HG02678 (cell line): ENCODE data around the gene LIPJ.
A peak's percentile ranks its signal among the peaks of the same experiment; 100 is the strongest.

ENCODE experiments used
- ATAC-seq: cut with Tn5 transposase; IDR thresholded peaks from one replicate; pipeline ENCODE4 v1.9.1; 2021; ENCODE audit warnings: mild to moderate bottlenecking, moderate library complexity; ENCODE audit not compliant: unreplicated experiment

Gene LIPJ

DNA sequence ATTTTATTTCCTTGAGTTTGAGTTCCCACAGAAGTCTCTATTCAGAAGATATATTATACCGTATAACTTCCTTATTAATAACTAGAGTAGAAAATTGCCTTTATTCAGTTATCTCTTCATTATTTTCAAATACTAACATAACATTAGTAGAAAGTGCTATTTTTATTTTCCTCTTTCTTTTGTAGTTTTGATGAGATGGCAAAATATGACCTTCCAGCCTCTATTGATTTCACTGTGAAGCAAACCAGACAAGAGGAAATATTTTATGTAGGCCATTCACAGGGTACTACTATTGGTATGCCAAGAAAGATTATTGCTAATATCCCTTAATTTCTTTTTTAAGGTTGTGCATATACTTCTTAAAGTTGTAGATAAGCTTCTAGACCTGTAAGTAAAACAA, 7.9 kb downstream of the LIPJ start:
- ATAC-seq: no peak

- ATAC-seq: peak; percentile 97
Measured at GRCh38 chr10:88598055-88598454, 11.5 kb downstream of the LIPJ start.

DNA sequence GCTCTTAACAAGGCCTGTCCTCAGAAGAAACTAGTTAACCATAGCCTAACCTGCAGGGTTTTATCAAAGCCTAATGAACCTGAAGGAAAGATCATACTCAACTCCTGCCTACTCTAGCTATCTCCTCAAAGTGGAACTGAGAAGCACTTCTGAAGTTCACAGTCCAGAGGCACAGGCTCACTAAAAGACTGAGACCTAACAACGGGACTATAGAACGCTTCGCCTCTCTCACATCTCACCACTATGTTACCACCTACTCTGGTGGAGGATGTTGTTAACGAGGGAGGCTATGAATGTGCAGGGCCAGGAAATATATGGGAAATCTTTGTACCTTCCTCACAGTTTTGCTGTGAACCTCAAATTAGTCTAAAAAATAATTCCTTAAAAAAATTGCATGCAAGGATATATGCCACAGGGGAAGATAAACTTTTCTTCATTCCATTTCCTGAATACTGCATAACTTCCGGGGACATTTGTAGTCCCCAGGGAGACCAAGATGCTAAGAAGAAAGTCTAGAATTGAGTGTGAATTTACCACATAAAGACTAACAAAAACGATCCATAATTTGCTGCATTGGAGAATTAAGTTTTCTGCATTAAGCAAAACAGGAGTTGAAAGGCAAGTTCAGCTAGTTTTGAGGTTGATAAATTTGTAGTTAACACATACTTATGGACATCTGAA, 21.6 kb downstream of the LIPJ start:
- ATAC-seq: peak; percentile 63

- ATAC-seq: no peak
Measured at GRCh38 chr10:88608780-88609179, 22.2 kb downstream of the LIPJ start.

DNA sequence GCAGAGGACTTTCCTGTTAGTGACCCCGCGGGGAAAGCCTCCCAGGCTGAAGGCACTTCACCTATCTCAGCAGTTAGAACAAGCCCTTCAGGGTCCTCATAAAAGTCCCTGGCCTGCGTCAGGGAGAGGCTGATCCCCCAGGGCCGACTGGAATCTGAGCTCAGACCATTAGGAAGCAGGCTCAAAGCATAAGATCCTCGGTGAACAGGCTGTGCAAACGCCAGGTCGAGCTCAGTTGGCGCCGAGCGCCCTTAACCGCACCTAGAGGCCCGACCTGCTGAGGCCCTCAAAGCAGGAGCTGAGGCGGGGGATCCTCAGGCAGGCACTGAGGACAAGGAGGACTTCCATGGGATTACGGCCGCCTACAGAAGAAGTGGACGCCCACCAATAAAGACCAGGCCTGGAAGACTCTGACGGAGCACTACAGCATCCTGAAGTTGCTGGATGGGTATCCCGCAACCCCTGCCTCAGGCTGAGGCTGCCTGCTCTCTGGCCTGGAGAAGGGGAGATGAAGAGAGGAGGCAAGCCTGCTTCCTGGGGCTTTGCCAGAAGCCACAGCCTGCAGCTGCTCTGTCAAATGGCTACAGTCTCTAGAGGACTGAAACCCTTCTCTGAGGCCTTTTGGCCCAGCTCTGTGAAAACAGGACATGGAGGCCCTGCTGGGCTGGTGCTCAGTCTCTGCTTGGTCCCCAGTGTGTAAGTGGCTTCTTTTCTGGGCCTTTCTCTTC, 29.9 kb downstream of the LIPJ start:
- no peak for ATAC-seq

DNA sequence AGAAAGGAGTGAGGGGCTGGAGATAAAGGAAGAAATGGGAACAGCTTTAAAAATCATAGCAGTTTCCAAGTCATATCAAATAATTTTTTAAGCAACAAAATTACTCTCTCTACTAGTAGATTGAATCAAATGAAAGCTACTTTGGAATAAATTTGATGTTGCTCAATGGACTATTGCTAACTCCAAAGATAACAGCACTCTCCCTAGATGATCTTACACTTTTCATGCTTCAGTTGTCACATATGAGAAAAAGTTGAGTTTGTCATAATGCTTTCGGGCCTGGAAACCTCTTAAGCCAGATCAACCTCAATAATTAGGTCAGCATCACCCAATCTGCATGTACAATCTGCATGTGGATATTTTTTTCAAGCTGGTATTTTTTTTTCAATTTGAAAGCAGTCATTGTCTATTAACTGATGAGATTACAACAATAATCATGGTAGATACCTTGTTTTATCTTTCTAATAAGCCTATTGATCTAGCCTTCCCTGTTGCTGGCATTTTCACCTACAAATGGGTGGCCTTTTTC, 31.3 kb downstream of the LIPJ start:
- no peak for ATAC-seq

GRCh38 chr10:88618496-88618895, 31.9 kb downstream of the LIPJ start:
- no peak for ATAC-seq

GRCh38 chr10:88620441-88620840, 33.9 kb downstream of the LIPJ start:
- no peak for ATAC-seq

- no peak for ATAC-seq
Measured at GRCh38 chr10:88623835-88624234, 37.3 kb downstream of the LIPJ start.

- no peak for ATAC-seq
Measured at GRCh38 chr10:88624840-88625239, 38.3 kb downstream of the LIPJ start.

- ATAC-seq: no peak
Measured at GRCh38 chr10:88640186-88640585, 53.6 kb downstream of the LIPJ start.

DNA sequence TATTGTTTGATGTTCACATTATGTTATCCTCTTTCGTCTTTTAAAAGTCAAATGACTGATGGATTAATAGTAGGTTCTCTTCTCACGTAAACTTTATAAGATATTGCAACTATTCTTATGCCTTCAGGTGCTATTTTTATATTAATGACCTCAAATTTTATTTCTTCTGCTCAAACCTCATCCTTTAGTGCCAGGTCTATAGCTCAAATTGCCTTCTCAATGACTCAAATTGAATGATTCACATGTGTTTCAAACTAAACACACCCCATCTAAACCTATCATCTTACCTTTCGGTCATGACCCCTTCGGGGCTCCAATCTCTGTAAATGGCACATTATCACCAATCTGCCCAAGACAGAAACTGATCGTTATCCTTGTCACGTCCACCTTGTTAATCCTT, 55.6 kb downstream of the LIPJ start:
- ATAC-seq: no peak

DNA sequence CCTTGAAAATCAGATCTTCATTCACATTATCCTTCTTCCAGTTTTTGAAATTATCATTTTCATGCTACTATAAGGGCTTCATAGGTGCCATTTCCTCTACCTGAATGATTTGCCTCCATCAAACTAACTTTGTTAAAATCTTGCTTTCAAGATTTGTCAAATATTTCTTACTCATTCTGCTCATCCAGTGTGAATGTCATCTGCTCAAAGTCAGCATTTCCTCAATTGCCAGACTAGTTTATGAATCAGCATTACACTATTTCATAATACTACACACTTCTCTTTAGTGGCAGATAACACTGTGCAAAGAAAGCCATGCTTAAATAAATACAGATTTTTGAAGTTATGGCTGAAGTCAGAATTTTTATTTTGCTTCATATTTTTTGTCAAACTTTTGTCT, 56.4 kb downstream of the LIPJ start:
- no peak for ATAC-seq

DNA sequence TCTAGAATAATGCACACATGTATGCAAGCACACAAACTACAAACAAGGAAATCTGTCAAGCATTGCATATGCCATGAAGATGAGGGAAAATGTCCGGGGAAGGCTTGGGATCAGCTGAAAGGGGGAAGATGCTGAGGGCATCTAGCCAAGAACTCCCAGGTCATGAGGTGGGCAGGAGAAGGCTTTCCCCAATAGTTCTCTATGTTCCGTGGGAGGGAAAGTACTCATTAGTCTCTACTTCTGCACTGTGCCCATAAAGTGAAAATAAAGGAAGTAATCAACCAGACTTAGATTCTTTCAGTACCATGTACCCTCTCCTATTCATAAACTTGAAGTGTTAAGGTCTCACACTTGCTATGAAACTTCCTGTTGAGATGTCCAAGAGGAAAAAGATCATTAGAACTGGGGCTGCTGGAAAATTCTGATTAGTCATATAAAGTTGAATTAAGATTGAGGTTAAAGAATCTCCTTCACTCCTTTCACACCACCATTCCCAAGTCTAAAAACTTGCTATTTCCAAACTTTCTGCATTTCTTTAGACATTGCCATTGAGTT, 60.6 kb downstream of the LIPJ start:
- no peak for ATAC-seq

DNA sequence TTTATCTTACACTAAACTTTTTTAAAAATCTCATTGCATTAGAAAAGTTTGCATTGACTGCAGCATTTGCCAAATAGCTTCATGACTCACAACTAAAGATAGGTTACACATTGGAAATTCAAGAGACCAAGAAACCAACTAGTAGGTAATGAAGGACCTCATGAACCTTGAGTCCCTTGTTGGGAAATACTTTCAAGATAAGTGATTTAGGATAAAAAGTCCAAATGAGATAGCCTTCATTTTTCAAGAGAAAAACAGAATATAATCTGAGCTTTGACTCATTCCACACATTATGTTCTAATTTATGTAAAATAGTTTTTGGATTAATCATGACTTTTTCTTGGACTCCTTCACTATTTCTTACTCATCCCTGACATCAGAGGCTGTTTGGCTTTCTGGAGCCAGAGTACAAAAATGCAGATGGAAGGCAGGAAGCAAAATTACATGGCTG, 64.6 kb downstream of the LIPJ start:
- ATAC-seq: no peak

GRCh38 chr10:88652616-88653015, 66.1 kb downstream of the LIPJ start:
- no peak for ATAC-seq
